ENCODE results near the gene KLF13.

The KLF13 gene

DNA sequence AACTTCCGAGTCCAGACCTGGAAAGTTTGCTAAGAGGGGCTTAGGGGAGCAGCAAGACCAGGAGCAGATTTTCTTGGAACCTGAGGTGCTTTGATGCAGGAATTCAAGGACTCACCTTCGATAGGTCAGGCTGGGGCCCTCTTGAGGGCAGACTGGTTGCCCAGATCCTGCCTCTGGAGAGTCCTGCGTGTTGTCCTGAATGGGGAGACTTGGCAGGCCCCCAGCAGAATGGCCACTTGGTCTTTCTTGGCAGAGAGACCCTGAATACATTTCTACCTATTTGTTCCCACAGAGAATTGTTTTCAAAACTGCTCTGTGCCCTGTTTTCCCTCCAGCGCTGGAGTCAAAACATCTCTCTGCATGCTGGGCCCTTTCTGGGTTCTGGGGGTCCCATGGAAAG, 4.2 kb downstream of the KLF13 start:
- no peaks in the 10 kb centered on the region for H3K9me3 Mint-ChIP-seq (ENCODE audit: low read depth)

GRCh38 chr15:31331389-31331788, 4.8 kb downstream of the KLF13 start:
- peaks cover 3% of the 10 kb centered on the region for H3K36me3 Mint-ChIP-seq
- H3K9me3 Mint-ChIP-seq (ENCODE audit: low read depth) = no peaks in the 10 kb centered on the region
- H3K4me1 Mint-ChIP-seq (ENCODE audit: low read depth) = peaks cover 72% of the 10 kb centered on the region
- H3K27ac Mint-ChIP-seq = peak overlapping the region; percentile 94
- H3K4me3 Mint-ChIP-seq = peak overlapping the region; percentile 96
- no peaks in the 10 kb centered on the region for H3K27me3 Mint-ChIP-seq

More for the DNA sequence above, 4.2 kb downstream of the KLF13 start:
- H3K4me3 Mint-ChIP-seq = peak overlapping the region; percentile 96
- H3K4me1 Mint-ChIP-seq (ENCODE audit: low read depth) = peaks cover 66% of the 10 kb centered on the region
- H3K27ac Mint-ChIP-seq = peak overlapping the region; percentile 94
- peaks cover 3% of the 10 kb centered on the region for H3K36me3 Mint-ChIP-seq
- H3K27me3 Mint-ChIP-seq = no peaks in the 10 kb centered on the region

DNA sequence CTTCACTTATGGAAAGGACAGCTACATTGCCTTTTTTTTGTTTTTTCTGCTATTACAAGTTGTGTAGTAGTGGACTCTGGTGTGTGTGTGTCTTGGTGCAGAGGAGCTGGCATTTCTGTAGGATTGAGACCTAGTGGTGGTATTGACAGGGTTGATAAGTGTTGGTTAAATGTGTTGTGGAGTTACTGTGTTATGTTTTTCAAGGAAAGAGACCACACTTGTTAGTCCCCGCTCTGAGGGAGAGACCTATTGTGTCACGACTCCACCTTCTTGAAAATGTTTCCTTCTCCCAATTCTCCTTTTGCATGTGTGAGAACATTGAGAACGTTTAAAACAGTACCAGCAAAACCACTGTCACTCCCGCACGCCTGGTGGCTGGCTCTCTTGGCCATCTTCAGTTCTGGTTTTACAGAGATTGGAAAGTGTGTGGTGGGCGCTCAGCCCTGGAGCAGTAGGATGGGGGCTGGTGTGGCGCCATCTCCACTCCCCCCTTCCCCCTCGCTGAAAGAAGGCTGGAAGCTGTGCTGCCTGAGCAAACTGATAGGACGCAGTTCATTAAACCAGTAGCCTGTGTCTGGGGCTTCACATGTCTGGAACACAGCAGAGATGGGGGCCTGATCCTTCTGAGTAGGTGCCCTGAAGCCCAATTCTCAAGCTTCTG, 5.5 kb downstream of the KLF13 start:
- peaks cover 3% of the 10 kb centered on the region for H3K36me3 Mint-ChIP-seq
- peak overlapping the region; percentile 94 for H3K27ac Mint-ChIP-seq
- H3K9me3 Mint-ChIP-seq (ENCODE audit: low read depth) = no peaks in the 10 kb centered on the region
- peak overlapping the region; percentile 96 for H3K4me3 Mint-ChIP-seq
- peaks cover 79% of the 10 kb centered on the region for H3K4me1 Mint-ChIP-seq (ENCODE audit: low read depth)
- H3K27me3 Mint-ChIP-seq = no peaks in the 10 kb centered on the region

- H3K27ac Mint-ChIP-seq = peak overlapping the region; percentile 94
- peaks cover 84% of the 10 kb centered on the region for H3K4me1 Mint-ChIP-seq (ENCODE audit: low read depth)
- H3K36me3 Mint-ChIP-seq = peaks cover 3% of the 10 kb centered on the region
- no peaks in the 10 kb centered on the region for H3K27me3 Mint-ChIP-seq
- H3K9me3 Mint-ChIP-seq (ENCODE audit: low read depth) = no peaks in the 10 kb centered on the region
- peak overlapping the region; percentile 96 for H3K4me3 Mint-ChIP-seq
Observed at GRCh38 chr15:31332681-31333071, 6.0 kb downstream of the KLF13 start.

DNA sequence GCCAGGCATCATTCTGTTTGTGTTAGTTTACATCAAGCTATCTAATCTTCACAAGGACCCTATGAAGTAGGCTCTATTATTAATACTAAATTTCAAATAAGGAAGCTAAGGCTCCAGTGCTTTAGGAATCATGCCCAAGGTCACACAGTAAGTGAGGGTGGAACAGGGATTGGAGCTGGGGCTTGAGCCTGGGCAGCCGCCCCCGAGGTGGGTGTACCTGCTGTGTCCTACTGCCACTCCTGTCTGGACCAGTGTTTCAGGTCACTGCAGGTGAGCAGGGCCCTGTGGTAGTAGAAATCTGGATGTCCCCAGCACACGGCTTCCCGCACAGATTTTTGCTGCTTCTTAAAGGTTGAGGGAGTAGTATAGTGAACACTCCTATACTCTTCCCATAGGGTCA, 6.5 kb downstream of the KLF13 start:
- H3K9me3 Mint-ChIP-seq (ENCODE audit: low read depth) = no peaks in the 10 kb centered on the region
- peaks cover 89% of the 10 kb centered on the region for H3K4me1 Mint-ChIP-seq (ENCODE audit: low read depth)
- H3K27me3 Mint-ChIP-seq = no peaks in the 10 kb centered on the region
- peak overlapping the region; percentile 94 for H3K27ac Mint-ChIP-seq
- H3K4me3 Mint-ChIP-seq = peak overlapping the region; percentile 20
- peaks cover 3% of the 10 kb centered on the region for H3K36me3 Mint-ChIP-seq

- Mint-ChIP-seq H3K4me1 (ENCODE audit: low read depth) (peaks cover 93% of the 10 kb centered on the region), H3K9me3 (ENCODE audit: low read depth) (no peaks in the 10 kb centered on the region), H3K36me3 (peaks cover 3% of the 10 kb centered on the region), H3K27me3 (no peaks in the 10 kb centered on the region), H3K4me3 (peak overlapping the region; percentile 13), H3K27ac (peak overlapping the region; percentile 94)
Observed at GRCh38 chr15:31333820-31334219, 7.2 kb downstream of the KLF13 start.

DNA sequence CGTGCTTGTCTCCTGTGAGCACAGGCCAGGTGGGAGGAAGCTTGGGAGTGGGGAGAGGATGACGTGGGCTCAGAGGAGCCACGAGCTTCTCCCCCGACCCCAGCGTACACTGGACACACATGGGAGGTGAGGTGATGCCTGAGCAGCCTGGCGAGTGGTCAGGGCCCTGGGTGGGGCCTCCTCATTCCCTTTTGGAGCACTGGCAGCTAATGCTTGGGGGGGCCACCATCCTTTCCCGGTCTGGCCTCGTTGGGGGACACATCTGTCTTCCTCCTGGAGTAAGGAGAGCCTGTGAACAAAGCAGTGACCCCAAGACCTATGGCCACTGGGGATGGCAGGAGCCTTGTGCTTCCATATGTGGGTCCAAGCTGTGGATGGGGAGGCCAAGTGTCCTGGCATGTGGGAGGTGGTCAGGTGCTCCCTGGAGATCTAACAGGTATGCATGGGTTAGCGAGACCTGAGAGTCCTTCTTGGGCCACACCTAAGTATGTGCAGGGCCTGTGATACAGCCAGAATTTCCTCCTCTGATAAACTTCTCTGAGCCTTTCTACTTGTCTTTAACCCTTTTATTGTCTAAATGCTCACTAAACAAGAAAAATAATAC, 9.5 kb downstream of the KLF13 start:
- no peaks in the 10 kb centered on the region for H3K27me3 Mint-ChIP-seq
- peaks cover 3% of the 10 kb centered on the region for H3K36me3 Mint-ChIP-seq
- peak overlapping the region; percentile 47 for H3K4me3 Mint-ChIP-seq
- H3K27ac Mint-ChIP-seq = peak overlapping the region; percentile 99
- H3K4me1 Mint-ChIP-seq (ENCODE audit: low read depth) = peaks cover 96% of the 10 kb centered on the region
- H3K9me3 Mint-ChIP-seq (ENCODE audit: low read depth) = no peaks in the 10 kb centered on the region

DNA sequence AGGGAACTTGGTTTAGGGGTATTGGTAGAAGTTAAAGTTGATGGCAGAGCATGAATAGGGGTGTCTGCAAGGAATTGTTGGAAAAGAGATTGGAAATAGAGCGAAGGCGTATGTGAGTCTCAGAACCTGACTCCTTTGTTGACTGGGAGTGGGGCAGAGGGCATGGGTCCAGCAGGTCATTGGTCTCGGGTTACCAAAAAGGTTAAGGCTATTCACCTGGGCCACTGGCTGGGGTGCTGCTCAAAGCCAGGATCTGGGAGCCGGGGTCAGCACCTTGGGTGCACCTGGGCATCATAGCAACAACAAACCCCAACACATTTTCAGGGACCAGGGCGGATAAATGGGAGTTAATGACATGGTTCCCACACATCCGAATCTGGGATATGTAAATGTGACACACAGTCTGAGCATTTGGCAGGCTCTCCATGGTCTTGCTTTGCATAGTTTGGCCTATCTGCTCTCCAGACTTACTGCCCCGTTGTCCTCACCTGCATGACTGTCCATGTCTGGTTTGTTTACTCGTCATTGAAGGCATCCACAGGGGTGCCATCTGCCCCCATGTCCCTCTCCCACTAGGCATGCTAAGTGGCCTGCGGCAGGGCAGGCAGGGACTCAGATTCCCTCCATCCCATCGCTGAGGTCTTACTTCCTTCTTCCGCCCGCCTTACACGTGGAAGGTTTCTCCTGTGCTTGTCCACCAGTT, 10.1 kb downstream of the KLF13 start:
- Mint-ChIP-seq H3K4me3 (peak overlapping the region; percentile 46), H3K4me1 (ENCODE audit: low read depth) (peaks cover 95% of the 10 kb centered on the region), H3K27me3 (no peaks in the 10 kb centered on the region), H3K27ac (peak overlapping the region; percentile 99), H3K36me3 (peaks cover 3% of the 10 kb centered on the region), H3K9me3 (ENCODE audit: low read depth) (no peaks in the 10 kb centered on the region)

DNA sequence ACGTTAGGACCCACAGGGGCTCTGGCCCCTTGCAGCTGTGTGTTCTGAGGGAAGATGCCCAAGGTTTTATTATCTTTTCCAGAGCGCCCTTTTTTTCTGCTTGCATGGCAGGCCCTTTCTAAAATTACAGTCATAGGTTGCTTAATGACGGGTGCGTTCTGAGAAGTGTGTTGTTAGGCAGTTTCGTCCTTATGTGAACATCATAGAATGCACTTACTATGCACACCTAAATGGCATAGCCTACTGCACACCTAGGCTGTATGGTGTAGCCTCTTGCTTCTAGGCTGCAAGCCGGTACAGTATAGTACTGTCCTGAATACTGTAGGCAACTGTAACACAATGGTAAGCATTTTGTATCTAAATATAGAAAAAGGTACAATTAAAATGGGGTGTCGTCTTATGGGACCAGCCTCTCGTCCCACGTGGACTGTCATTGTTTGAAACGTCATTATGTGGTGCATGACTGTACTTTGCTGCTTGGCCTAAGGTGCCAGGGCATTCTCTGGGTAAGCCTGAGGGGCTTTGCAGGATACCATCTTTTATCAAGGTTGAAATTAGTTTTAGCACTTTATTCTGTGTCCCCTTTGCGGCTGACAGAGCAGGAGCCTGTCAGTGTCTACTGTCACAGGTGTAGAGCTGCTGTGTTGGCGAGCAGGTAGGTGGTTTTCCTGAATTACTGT, 10.9 kb downstream of the KLF13 start:
- H3K4me1 Mint-ChIP-seq (ENCODE audit: low read depth) = peaks cover 95% of the 10 kb centered on the region
- H3K27ac Mint-ChIP-seq = peak overlapping the region; percentile 99
- H3K4me3 Mint-ChIP-seq = peak overlapping the region; percentile 61
- H3K36me3 Mint-ChIP-seq = peaks cover 3% of the 10 kb centered on the region
- H3K27me3 Mint-ChIP-seq = no peaks in the 10 kb centered on the region
- H3K9me3 Mint-ChIP-seq (ENCODE audit: low read depth) = no peaks in the 10 kb centered on the region

DNA sequence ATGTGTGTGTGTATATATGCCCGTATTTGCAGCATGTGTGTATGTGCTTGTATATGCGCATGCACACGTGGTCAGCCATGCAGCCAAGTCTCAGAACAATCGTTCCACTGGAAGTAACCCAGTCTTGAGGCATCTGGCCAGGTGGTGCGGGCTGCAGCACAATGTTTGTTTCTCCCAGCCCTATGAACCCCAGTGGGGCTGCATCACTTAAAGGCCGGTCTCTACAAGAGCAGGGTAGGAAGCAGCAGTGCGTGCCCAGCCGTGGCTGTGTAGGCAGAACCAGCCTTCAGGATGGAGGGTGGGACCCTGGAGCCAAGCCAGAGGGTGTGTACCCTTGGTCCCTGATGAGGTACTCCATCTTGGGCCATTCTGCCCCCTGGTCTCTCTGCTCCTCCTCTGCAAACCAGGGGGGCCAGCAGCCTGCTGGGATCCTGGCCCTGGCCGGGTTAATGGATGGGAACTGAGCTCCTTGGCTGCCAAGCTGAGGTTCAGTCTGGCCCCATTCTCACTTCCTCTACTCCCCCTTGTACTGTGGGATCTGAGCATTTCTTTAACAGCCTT, 11.8 kb downstream of the KLF13 start:
- peaks cover 3% of the 10 kb centered on the region for H3K36me3 Mint-ChIP-seq
- no peaks in the 10 kb centered on the region for H3K9me3 Mint-ChIP-seq (ENCODE audit: low read depth)
- peak overlapping the region; percentile 61 for H3K4me3 Mint-ChIP-seq
- peaks cover 95% of the 10 kb centered on the region for H3K4me1 Mint-ChIP-seq (ENCODE audit: low read depth)
- H3K27ac Mint-ChIP-seq = peak overlapping the region; percentile 99
- no peaks in the 10 kb centered on the region for H3K27me3 Mint-ChIP-seq

DNA sequence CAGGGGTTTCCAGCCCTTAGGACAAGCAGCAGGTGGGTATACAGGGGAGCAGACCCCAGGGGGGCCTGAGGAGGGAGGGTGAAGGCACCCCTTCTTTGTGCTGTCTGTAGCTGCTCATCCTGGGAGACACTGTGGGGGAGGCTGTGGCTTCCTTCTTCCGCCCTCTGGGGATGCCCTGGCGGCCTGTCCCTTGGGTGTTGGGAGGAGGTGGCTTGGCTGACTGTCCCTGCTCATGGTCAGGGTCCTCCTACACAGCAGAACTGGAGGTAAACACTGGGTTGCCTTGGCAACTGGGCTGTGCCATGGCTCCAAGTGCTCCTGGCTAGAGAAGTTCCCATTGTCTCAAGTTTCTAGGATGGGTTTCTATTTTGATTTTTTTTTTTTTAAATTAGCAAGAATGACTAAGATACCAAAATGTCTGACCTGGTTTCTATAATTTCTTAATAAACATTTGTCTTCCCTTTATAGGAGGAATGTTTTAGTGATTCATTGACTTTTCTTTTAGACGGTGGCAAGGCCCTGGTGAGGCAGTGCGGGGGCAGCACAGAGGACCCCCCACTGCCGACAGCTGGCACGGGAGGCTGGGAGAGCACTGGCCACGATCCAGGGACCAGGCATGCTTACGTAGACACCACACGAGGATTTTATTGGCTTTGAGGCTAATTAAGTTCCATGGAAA, 12.4 kb downstream of the KLF13 start:
- H3K4me1 Mint-ChIP-seq (ENCODE audit: low read depth) = peaks cover 95% of the 10 kb centered on the region

DNA sequence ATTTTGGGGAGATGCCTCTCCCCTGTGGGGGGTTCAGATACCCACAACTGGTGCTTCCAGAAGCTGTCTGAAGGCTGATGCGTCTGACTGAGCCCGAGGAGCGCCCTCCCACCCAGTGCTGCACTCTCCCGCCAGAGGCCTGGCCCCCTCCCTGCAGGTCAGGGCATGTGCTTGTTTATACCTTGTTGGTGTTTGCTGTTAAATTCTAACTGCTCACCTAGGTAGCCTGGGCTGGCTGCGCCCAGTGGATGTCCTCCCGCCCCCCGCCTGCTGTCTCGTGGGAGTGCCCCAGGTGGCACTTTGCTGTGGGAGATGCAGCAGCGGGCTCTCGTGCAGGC, 12.9 kb downstream of the KLF13 start:
- H3K27me3 Mint-ChIP-seq = no peaks in the 10 kb centered on the region
- H3K27ac Mint-ChIP-seq = peak overlapping the region; percentile 99
- no peaks in the 10 kb centered on the region for H3K9me3 Mint-ChIP-seq (ENCODE audit: low read depth)
- H3K36me3 Mint-ChIP-seq = peaks cover 3% of the 10 kb centered on the region
- no peak overlapping the region for H3K4me3 Mint-ChIP-seq
- H3K4me1 Mint-ChIP-seq (ENCODE audit: low read depth) = peaks cover 98% of the 10 kb centered on the region

More for the DNA sequence above, 12.4 kb downstream of the KLF13 start:
- H3K4me3 Mint-ChIP-seq = peak overlapping the region; percentile 57
- no peaks in the 10 kb centered on the region for H3K9me3 Mint-ChIP-seq (ENCODE audit: low read depth)
- H3K27ac Mint-ChIP-seq = peak overlapping the region; percentile 99
- no peaks in the 10 kb centered on the region for H3K27me3 Mint-ChIP-seq
- H3K36me3 Mint-ChIP-seq = peaks cover 3% of the 10 kb centered on the region

GRCh38 chr15:31340047-31340446, 13.4 kb downstream of the KLF13 start:
- Mint-ChIP-seq H3K9me3 (ENCODE audit: low read depth) (no peaks in the 10 kb centered on the region), H3K27ac (peak overlapping the region; percentile 99), H3K4me3 (peak overlapping the region; percentile 66), H3K27me3 (no peaks in the 10 kb centered on the region), H3K4me1 (ENCODE audit: low read depth) (peaks cover 98% of the 10 kb centered on the region), H3K36me3 (no peaks in the 10 kb centered on the region)

DNA sequence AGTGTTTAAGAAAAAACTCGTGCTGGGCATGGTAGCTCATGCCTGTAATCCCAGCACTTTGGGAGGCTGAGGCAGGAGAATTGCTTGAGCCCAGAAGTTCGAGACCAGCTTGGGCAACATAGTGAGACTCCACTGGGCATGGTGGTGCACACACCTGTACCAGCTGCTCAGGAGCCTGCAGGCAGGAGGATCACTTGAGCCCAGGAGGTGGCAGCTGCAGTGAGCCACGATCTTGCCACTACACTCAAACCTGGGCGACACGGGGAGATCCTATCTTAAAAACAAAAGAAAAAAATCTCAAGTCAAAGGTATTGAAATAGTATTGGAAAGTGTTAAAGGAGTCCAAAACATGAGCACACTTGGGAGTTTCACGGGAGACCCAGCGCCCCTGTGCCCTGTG, 14.0 kb downstream of the KLF13 start:
- no peaks in the 10 kb centered on the region for H3K36me3 Mint-ChIP-seq
- peak overlapping the region; percentile 66 for H3K4me3 Mint-ChIP-seq
- H3K4me1 Mint-ChIP-seq (ENCODE audit: low read depth) = peaks cover 96% of the 10 kb centered on the region
- H3K27me3 Mint-ChIP-seq = no peaks in the 10 kb centered on the region
- H3K27ac Mint-ChIP-seq = peak overlapping the region; percentile 99
- H3K9me3 Mint-ChIP-seq (ENCODE audit: low read depth) = no peaks in the 10 kb centered on the region
